Body of pancreas (tissue), 4 donors: ENCODE results near the gene SARM1. TPM values are rescaled to one million over a fixed set of nuclear protein-coding genes. Genes with fewer than 3 reads are reported as not detected.
A peak's percentile ranks its signal among the peaks of the same experiment; 100 is the strongest.

ENCODE experiments used
- ATAC-seq: fragments of 150-250 bp; one replicate; pipeline ENCODE4 v1.9.1; 2016
- DNase-seq, 4 donors: peaks; one replicate each; pipeline ENCODE4 v3.0.0-alpha.2; 2019
- H3K27ac ChIP-seq, 4 donors: fragments of 200-600 bp; sonication (generic); 1 replicate in 3 of 4; 2 replicates in 1 of 4; pipeline versions ENCODE4 v1.5.1 to v1.6.1; 2016 to 2019; ENCODE audit warnings: mild to moderate bottlenecking in 1 of 4, mixed read lengths in 1 of 4, moderate library complexity in 1 of 4
- H3K27me3 ChIP-seq, 2 donors: fragments of 200-600 bp; sonication (generic); one replicate each; pipeline ENCODE4 v1.6.0; 2016; ENCODE audit warnings: mild to moderate bottlenecking in 1 of 2
- H3K36me3 ChIP-seq, 2 donors: fragments of 200-600 bp; sonication (generic); replicated peaks in 1 of 2; 2 replicates each; pipeline ENCODE4 v1.5.1; 2016; ENCODE audit warnings: low read depth in 2 of 2; ENCODE audit not compliant: insufficient read depth in 1 of 2
- H3K4me1 ChIP-seq: fragments of 200-600 bp; sonication (generic); one replicate; pipeline ENCODE4 v1.6.0; 2016
- H3K4me3 ChIP-seq, 2 donors: fragments of 200-600 bp; sonication (generic); 1 replicate in 1 of 2; 2 replicates in 1 of 2; pipeline ENCODE4 v1.5.1; 2016 to 2019
- H3K9me3 ChIP-seq, 3 donors: fragments of 200-600 bp; sonication (generic); 1 replicate in 2 of 3; 2 replicates in 1 of 3; pipeline ENCODE4 v1.5.1; 2016
- POLR2A ChIP-seq, 3 donors: fragments of 450-650 bp; IDR thresholded peaks; one replicate each; pipeline ENCODE4 v1.6.1; 2016; ENCODE audit warnings: antibody characterized with exemption in 3 of 3, mild to moderate bottlenecking in 2 of 3
- WGBS, 2 donors: methylation state at CpG; one replicate each; pipeline ENCODE4 v1.1.5; 2017; 5-methylcytosine and 5-hydroxymethylcytosine counted together
- intact Hi-C: fragments of 100-400 bp; cut with DNase I; formaldehyde crosslinking; loops from one replicate; pipeline ENCODE4 v1.15.1; 2023
- total RNA-seq, 2 donors: library from RNA; depleted of rRNA; stranded (reverse); fragments of >200 nt; gene quantifications; one replicate each; pipeline ENCODE4 v1.1.0, GENCODE V29; 2016
- TF ChIP-seq, protein P1 (sequence below), 7 experiments: fragments of 450-650 bp in 4 of 7; fragments of 200-600 bp in 3 of 7; sonication (generic) in 3 of 7; IDR thresholded peaks; one replicate each; pipeline ENCODE4 v1.5.1; 2016 to 2019; ENCODE audit warnings: antibody characterized with exemption in 7 of 7

The SARM1 gene
- total RNA-seq, 2 donors from 2014 or later = 13.7 to 33.9 TPM

DNA sequence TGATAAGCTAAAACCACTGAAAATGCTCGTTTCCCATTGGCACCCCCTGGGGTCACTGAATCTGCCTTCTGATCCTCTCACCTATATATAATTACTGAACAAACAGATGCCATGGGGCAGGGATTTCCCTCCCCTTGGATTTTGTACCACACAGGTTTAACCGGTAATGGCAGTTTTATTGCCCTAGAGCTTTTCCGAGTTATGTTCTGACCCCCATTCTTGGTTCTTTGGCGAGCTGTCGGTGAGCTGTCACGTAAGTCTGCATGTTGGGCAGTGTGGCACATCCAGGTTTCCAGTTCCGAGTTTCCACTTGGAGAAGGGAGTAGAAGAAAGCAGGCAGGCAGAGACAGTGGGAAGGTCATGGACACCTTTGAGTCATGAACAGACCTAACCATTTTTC is 45.4 kb upstream of the SARM1 start:
- Histone ChIP-seq H3K27ac (peak overlapping the region in 3 of 4 donors; percentile 69 to 95 (median 71)), H3K27me3 (no peaks in the 10 kb centered on the region), H3K36me3 (peaks cover 4 to 9% of the 10 kb centered on the region in 2 donors), H3K4me3 (no peak overlapping the region), H3K4me1 (peaks cover 57% of the 10 kb centered on the region), H3K9me3 (no peaks in the 10 kb centered on the region)
- intact Hi-C loops = no loop called here
- WGBS, 2 donors = 24 to 38% methylated on average over 7 of the region's 7 CpGs
- ATAC-seq (peak; percentile 17), DNase-seq (peak in 3 of 4 donors; percentile 52 to 61 (median 58))
- TF ChIP-seq POLR2A (IDR thresholded peaks at IDR 0.05) = no peak
- TF ChIP-seq, protein P1, sequence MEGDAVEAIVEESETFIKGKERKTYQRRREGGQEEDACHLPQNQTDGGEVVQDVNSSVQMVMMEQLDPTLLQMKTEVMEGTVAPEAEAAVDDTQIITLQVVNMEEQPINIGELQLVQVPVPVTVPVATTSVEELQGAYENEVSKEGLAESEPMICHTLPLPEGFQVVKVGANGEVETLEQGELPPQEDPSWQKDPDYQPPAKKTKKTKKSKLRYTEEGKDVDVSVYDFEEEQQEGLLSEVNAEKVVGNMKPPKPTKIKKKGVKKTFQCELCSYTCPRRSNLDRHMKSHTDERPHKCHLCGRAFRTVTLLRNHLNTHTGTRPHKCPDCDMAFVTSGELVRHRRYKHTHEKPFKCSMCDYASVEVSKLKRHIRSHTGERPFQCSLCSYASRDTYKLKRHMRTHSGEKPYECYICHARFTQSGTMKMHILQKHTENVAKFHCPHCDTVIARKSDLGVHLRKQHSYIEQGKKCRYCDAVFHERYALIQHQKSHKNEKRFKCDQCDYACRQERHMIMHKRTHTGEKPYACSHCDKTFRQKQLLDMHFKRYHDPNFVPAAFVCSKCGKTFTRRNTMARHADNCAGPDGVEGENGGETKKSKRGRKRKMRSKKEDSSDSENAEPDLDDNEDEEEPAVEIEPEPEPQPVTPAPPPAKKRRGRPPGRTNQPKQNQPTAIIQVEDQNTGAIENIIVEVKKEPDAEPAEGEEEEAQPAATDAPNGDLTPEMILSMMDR (IDR thresholded peaks at IDR 0.05) = no peak

DNA sequence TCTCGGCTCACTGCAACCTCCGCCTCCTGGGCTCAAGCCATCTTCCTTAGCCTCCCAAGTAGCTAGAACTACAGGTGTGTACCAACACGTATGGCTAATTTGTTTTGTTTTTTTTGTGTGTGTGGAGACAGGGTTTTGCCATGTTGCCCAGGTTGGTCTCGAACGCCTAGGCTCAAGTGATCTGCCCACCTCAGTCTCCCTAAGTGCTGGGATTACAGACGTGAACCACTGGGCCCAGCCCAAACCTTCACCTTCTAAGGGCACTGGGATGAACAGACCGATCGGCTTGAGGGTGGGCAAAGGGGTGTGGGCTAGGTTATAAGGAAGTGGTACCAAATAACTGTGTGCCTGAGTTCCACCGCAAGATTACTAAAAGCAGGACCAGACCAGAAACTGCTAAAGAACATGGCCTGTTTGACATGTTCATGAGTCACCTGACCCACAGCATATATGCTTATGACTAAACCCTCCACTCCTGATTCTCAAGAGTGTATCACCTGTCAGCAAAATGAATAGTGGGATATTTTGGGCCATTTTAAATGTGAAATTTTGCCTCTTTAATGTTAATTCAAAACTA is 44.4 kb upstream of the SARM1 start:
- Histone ChIP-seq H3K4me1 (peaks cover 59% of the 10 kb centered on the region), H3K27ac (peak overlapping the region in 3 of 4 donors; percentile 69 to 95 (median 71)), H3K4me3 (no peak overlapping the region), H3K27me3 (no peaks in the 10 kb centered on the region), H3K9me3 (no peaks in the 10 kb centered on the region), H3K36me3 (peaks cover 4 to 9% of the 10 kb centered on the region in 2 donors)
- intact Hi-C loops = no loop called here
- ATAC-seq (no peak), DNase-seq (no peak)
- 78 to 81% methylated on average over 9 of the region's 9 CpGs for WGBS, 2 donors
- TF ChIP-seq, protein P1 (IDR thresholded peaks at IDR 0.05) = no peak
- TF ChIP-seq POLR2A (IDR thresholded peaks at IDR 0.05) = no peak

DNA sequence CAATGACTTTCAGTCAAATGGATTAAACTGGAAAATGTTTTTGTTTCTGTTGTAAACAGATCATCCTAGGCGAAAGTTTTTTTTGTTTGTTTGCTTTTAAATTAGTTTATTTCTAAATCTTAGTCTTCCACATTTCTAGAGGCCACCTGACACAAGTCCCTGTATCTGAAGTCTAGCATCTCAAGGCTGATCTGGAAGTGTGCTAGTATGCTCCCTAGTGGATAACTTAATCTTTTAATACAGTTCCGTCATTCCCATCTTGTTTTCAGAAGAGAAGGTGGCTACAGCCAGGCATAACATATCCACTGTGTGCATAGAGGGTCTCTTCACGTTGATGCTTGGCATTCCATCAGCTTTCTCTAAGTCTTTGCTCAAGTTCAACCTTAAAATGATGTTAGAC is 43.8 kb upstream of the SARM1 start:
- peak overlapping the region in 1 of 4 donors; percentile 95 for H3K27ac ChIP-seq
- H3K9me3 ChIP-seq = no peaks in the 10 kb centered on the region
- H3K36me3 ChIP-seq = peaks cover 4 to 9% of the 10 kb centered on the region in 2 donors
- no peak for TF ChIP-seq POLR2A (IDR thresholded peaks at IDR 0.05)
- TF ChIP-seq, protein P1 (IDR thresholded peaks at IDR 0.05) = peak in 1 of 7 experiments; percentile 9
- ATAC-seq (no peak), DNase-seq (no peak)
- H3K4me3 ChIP-seq = no peak overlapping the region
- 36 to 40% methylated on average over 3 of the region's 3 CpGs for WGBS, 2 donors
- no peaks in the 10 kb centered on the region for H3K27me3 ChIP-seq
- intact Hi-C loops = no loop called here
- peaks cover 59% of the 10 kb centered on the region for H3K4me1 ChIP-seq

DNA sequence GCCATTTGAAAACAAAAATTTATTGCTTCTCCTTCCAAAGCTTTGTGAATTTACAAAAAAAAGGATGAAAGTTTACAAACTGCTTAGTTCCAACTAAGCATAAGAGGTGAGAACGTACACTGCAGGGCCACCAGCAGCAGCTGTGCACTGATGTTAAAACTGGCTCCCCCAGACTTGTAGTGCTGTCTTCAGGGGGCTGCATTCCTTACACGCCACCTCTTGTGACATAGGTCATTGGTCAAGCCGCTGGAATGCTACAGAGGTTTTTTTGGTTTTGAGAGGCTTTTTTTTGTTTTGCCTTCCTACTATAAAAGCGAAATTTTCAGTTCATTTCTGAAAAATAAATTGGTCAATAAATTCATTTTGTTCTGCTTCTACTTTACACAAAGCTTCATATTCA is 43.2 kb upstream of the SARM1 start:
- Histone ChIP-seq H3K27me3 (no peaks in the 10 kb centered on the region), H3K27ac (peak overlapping the region in 1 of 4 donors; percentile 95), H3K36me3 (peaks cover 4 to 9% of the 10 kb centered on the region in 2 donors), H3K9me3 (no peaks in the 10 kb centered on the region), H3K4me1 (peaks cover 59% of the 10 kb centered on the region), H3K4me3 (no peak overlapping the region)
- DNase-seq (no peak), ATAC-seq (no peak)
- WGBS, 2 donors = 74 to 75% methylated on average over 4 of the region's 4 CpGs
- intact Hi-C loops = no loop called here
- TF ChIP-seq POLR2A (IDR thresholded peaks at IDR 0.05) = no peak
- TF ChIP-seq, protein P1 (IDR thresholded peaks at IDR 0.05) = no peak

DNA sequence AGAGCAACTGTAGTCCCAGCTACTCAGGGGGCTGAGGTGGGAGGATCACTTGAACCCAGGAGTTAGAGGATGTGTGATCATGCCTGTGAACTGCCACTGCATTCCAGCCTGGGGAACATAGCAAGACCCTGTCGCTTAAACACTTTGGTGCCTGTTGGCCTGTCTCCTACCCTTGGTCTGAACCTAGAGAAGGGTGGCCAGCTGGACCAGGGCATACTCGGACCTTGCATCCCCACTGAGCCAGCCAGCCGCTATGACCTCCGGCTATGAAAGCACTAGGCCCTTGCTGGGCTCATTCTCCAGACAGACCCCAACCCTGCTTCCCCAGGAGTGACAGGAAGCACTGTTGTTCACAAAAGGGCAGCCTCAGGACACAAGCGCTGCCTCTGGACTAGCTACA is 40.8 kb upstream of the SARM1 start:
- Histone ChIP-seq H3K4me1 (peaks cover 50% of the 10 kb centered on the region), H3K27me3 (no peaks in the 10 kb centered on the region), H3K36me3 (peaks cover 4 to 9% of the 10 kb centered on the region in 2 donors), H3K4me3 (no peak overlapping the region), H3K9me3 (no peaks in the 10 kb centered on the region), H3K27ac (peak overlapping the region in 3 of 4 donors; percentile 23 to 35 (median 24))
- DNase-seq (no peak), ATAC-seq (no peak)
- TF ChIP-seq POLR2A (IDR thresholded peaks at IDR 0.05) = no peak
- TF ChIP-seq, protein P1 (IDR thresholded peaks at IDR 0.05) = no peak
- intact Hi-C loops = no loop called here
- 66 to 69% methylated on average over 4 to 5 of the region's 5 CpGs for WGBS, 2 donors
